GM18517 (cell line): ENCODE data around the gene ITGB1.
"Not testable (repeated sequence)": the region's sequence is repeated elsewhere in the genome, so short reads cannot be mapped to it uniquely, and the experiment has no call there.

Experiments used
- ATAC-seq: cut with Tn5 transposase; IDR thresholded peaks from one replicate; pipeline ENCODE4 v1.9.1; 2021; ENCODE audit warnings: mild to moderate bottlenecking, moderate library complexity; ENCODE audit not compliant: unreplicated experiment

ITGB1 gene

GRCh38 chr10:32939296-32940111 is 18.5 kb downstream of the ITGB1 start:
- no peak for ATAC-seq

- ATAC-seq: no peak
Observed at GRCh38 chr10:32938554-32939061, 19.4 kb downstream of the ITGB1 start.

DNA sequence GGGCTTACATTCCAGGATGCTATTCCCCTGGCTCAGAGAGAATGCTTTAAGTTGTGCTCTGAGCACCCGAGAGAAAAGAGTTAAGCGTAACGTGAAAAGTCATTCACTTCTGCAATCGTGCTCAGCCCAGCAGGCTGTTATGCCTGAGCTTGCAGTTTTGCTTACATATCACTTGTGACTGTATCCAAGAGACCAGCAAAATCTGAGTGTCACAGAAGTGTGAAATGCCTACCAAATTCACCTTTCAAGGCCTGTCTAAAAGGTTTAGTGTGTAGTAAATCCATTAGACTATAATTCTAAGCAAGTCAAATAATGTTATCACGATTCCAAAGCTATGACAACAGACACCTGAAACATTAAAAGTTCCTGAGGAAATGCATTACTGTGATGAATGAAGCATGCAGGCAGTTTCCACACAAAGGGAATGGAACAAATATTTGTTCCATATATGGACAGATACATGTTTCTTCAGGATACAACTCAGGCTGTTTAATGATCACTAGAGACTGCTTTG is 20.1 kb downstream of the ITGB1 start:
- no peak for ATAC-seq

GRCh38 chr10:32932225-32932729 is 25.8 kb downstream of the ITGB1 start:
- ATAC-seq: no peak

DNA sequence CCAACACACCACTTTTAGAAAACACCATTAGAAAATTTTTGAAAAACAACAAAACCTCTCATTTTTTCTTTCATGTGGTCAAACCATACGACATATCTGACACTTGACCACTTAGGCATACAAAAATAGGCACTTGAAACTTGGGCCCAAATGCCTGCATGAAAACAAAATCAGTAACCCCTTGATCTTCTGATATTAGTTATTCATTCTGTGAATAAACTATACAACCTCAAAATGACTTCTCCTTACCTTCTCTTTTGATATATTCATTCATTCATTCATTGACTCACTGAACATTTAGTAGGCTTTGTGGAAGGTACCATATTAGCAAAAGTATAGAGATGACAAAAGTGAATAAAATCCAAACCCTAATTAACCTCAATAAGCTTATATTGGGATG is 26.4 kb downstream of the ITGB1 start:
- ATAC-seq: no peak

DNA sequence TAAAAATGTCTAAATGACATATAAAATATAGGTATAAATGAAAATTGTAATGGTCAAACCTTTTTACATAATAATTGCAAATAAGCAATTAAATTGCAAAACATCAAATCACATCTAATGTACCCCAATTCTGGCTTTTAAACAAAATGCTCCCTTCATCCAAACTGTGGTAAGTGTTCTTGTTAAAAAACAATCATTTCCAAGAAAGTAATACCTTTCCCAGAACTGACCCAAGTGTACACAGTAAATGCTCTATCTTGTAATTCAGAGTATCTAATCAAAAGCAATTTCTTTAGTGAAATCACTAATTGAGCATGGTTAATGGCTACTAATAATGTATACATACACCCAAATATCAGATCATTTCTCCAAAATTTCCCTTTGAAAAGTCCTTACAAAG is 28.0 kb downstream of the ITGB1 start:
- no peak for ATAC-seq

- ATAC-seq: no peak
Observed at GRCh38 chr10:32929634-32930033, 28.4 kb downstream of the ITGB1 start.

DNA sequence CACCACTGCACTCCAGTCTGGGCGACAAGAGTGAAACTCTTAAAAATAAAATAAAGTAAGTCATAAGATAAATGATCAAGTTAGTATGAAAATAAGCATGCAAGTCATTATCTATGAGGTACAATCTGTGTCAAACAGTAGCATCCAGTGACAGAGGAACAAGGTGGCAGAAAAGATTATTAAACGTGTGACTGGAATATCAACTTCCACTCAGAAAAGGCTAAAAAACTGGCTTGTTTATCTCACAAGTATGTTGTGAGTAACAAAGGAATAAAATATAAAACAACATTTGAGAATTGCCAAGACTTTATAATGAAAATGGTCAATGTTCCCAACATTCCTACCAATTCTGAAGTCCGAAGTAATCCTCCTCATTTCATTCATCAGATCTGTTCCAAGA is 30.3 kb downstream of the ITGB1 start:
- no peak for ATAC-seq

GRCh38 chr10:32923849-32924248 is 34.2 kb downstream of the ITGB1 start:
- ATAC-seq: no peak

DNA sequence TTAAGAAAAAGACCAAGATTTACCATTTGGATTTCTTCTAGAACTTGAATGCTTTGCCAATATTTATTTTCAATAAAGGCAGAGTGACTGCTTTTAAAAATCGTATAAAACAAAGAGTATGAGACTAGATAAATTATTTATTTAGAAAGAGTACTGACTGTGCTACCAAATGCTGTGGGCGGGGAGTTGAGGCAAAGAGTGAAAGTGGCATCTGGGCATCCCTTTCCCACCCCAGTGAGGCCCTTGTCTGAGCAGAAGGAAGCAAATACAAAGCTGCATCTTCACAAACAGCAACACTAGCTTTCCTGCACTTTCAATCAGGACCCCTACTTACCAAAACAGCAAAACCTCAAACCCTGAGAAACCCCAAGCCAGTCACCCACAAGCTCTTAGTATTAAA is 34.9 kb downstream of the ITGB1 start:
- ATAC-seq: no peak

DNA sequence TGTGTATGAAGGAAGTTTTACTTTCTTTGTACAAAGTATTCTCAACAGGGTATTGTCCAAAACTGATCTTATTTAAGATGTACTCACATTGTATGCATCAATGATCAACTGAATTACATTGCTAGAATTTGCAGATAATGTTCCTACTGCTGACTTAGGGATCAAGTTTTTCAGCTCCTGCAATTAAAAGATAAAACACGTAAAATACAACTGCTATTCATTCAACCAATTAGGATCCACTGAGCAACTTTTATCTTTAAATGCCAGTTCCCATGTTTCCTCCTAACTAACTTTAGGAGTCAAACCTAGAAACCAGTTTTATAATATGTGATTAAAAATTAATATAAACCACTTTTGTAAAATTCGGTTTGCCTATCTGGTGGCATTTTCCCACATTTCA is 35.9 kb downstream of the ITGB1 start:
- no peak for ATAC-seq

- ATAC-seq: not testable (repeated sequence)
Observed at GRCh38 chr10:32917817-32918216, 40.2 kb downstream of the ITGB1 start.

DNA sequence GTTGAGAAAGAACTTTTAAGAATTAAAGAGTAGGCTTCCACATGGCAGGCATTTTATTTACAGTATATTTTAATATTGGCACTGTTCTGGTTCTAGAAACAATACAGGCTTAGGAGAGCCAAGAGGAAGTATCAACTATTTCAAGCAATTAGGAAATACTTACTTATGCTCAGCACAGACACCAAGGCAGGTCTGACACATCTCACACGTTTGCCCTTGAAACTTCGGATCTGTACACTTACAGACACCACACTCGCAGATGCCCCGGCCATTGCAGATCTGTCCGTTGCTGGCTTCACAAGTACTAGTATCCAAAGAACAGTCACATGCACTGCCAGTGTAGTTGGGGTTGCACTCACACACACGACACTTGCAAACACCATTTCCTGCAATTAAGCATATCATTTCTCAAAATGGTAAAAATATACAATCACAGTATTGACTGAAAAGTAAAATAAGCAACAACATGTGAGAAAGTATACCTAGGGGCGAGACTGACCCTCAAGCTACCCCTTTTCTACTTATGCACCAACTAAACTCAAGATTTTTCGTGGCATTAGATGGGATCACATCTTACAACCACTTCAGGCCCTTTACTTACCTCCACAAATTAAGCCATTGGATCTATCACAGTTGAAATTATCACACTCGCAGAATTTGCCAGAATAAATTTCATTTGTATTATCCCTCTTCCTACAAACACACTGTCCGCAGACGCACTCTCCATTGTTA is 46.6 kb downstream of the ITGB1 start:
- no peak for ATAC-seq

- ATAC-seq: not testable (repeated sequence)
Observed at GRCh38 chr10:32909970-32910369, 48.1 kb downstream of the ITGB1 start.

GRCh38 chr10:32909456-32909855 is 48.6 kb downstream of the ITGB1 start:
- ATAC-seq: no peak

GRCh38 chr10:32906595-32906994 is 51.4 kb downstream of the ITGB1 start:
- ATAC-seq: no peak

GRCh38 chr10:32905466-32905865 is 52.6 kb downstream of the ITGB1 start:
- no peak for ATAC-seq

DNA sequence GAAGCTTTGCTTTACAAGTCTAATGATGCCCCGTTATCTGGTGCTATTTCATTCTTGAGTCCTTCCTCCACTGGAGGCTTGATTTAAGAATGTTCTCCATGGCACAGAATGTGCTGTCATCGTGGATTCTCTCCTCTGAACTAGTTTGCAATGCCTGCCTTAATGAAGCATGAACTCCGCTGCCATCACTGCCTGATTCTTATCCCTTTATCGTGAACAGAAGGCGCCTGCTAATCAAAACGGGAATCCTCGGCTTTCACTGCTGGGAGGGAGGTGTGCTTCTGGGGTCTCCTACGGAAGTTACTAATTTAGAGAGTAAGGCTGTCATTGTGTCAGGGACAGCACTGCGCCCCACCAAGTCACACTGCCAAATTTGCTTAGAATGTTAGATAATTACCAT is 56.2 kb downstream of the ITGB1 start:
- no peak for ATAC-seq

DNA sequence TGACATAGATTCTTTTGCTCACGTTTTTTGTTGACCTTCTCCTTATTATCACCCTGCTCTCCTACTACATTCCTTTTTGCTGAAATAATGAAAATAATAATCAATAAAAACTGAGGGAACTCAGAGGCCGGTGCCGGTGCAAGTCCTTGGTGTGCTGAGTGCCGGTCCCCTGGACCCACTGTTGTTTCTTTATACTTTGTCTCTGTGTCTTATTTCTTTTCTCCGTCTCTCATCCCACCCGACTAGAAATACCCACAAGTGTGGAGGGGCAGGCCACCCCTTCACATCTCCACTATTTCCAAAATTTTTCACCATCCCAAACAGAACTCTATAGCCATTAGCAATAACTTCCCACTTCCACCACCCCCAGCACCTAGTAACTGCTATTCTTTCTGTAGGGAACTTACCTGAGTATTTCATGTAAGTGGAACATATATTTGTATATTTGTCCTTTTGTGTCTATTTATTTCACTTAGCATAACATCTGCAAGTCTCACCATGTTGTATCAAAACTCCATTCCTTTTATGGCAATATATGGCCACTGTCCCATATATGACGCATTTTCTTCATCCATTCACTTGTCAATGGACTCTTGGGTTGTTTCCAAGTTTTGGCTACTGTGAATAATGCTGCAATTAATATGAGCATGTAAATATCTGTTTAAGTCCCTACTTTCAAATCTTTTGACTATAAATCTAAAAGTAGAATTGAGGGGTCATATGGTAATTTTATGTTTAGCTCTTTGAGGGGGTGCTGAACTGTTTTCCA is 62.6 kb downstream of the ITGB1 start:
- not testable (repeated sequence) for ATAC-seq

DNA sequence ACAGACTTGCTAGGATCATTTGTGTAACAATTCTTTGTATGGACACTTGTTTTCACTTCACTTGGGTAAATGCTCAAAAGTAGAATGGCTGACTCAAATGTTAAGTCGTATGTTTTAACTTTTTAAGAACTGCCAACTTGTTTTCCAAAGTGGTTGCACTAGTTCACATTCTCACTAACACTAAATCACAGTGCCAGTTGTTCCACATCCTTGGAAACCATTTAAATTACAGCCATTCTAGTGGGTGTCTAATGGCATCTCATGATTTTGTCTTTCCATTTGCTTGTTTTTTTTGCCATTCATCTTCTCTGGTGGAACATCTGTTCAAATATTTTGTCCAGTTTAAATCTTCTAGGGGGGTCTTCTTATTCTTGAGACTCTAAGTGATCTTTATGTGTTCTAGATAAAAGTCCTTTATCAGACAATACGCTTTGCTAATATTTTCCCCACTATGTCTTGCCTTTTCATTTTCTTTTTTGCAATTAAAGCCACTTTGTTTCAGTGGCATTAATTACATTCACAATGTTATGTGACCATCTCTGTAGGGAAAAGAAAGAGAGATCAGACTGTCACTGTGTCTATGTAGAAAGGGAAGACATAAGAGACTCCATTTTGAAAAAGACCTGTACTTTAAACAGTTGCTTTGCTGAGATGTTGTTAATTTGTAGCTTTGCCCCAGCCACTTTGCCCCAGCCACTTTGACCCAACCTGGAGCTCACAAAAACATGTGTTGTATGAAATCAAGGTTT is 63.9 kb downstream of the ITGB1 start:
- ATAC-seq: no peak
